Measurements from ENCODE around the gene GLCE. TPM values are rescaled to one million over a fixed set of nuclear protein-coding genes. Genes with fewer than 3 reads are reported as not detected.
"Not testable (repeated sequence)": the region's sequence is repeated elsewhere in the genome, so short reads cannot be mapped to it uniquely, and the experiment has no call there.

The GLCE gene
- total RNA-seq, 2 experiments from 2014 or later: 3.8 TPM

- ATAC-seq: no peak
- Mint-ChIP-seq H3K9me3 (ENCODE audit: low read depth) (no peaks in the 10 kb centered on the region), H3K4me1 (no peaks in the 10 kb centered on the region), H3K27me3 (peaks cover 63% of the 10 kb centered on the region), H3K36me3 (no peaks in the 10 kb centered on the region), H3K4me3 (no peak overlapping the region), H3K27ac (no peak overlapping the region)
- CTCF ChIA-PET: no interaction called here
- no peak for DNase-seq
Observed at GRCh38 chr15:69145149-69145693, 15.2 kb upstream of the GLCE start.

GRCh38 chr15:69145694-69146492, 14.5 kb upstream of the GLCE start:
- peaks cover 63% of the 10 kb centered on the region for H3K27me3 Mint-ChIP-seq
- ATAC-seq: no peak
- H3K4me3 Mint-ChIP-seq: no peak overlapping the region
- no peaks in the 10 kb centered on the region for H3K36me3 Mint-ChIP-seq
- H3K9me3 Mint-ChIP-seq (ENCODE audit: low read depth): no peaks in the 10 kb centered on the region
- DNase-seq: no peak
- CTCF ChIA-PET: no interaction called here
- no peaks in the 10 kb centered on the region for H3K4me1 Mint-ChIP-seq
- H3K27ac Mint-ChIP-seq: no peak overlapping the region

- DNase-seq (no peak), ATAC-seq (no peak)
- CTCF ChIA-PET: no interaction called here
- H3K4me3 Mint-ChIP-seq: no peak overlapping the region
- peaks cover 70% of the 10 kb centered on the region for H3K27me3 Mint-ChIP-seq
- no peaks in the 10 kb centered on the region for H3K36me3 Mint-ChIP-seq
- H3K9me3 Mint-ChIP-seq (ENCODE audit: low read depth): no peaks in the 10 kb centered on the region
- no peaks in the 10 kb centered on the region for H3K4me1 Mint-ChIP-seq
- no peak overlapping the region for H3K27ac Mint-ChIP-seq
Observed at GRCh38 chr15:69146724-69147435, 13.6 kb upstream of the GLCE start.

GRCh38 chr15:69148465-69148864, 12.0 kb upstream of the GLCE start:
- Mint-ChIP-seq H3K4me3 (no peak overlapping the region), H3K36me3 (no peaks in the 10 kb centered on the region), H3K27me3 (peaks cover 71% of the 10 kb centered on the region), H3K4me1 (no peaks in the 10 kb centered on the region), H3K9me3 (ENCODE audit: low read depth) (no peaks in the 10 kb centered on the region), H3K27ac (no peak overlapping the region)
- ATAC-seq: no peak
- CTCF ChIA-PET: no interaction called here
- DNase-seq: no peak

- Mint-ChIP-seq H3K27me3 (peaks cover 68% of the 10 kb centered on the region), H3K9me3 (ENCODE audit: low read depth) (no peaks in the 10 kb centered on the region), H3K36me3 (no peaks in the 10 kb centered on the region), H3K4me1 (no peaks in the 10 kb centered on the region), H3K4me3 (no peak overlapping the region), H3K27ac (no peak overlapping the region)
- ATAC-seq (no peak), DNase-seq (no peak)
- CTCF ChIA-PET: no interaction called here
Observed at GRCh38 chr15:69149163-69149562, 11.3 kb upstream of the GLCE start.

GRCh38 chr15:69149803-69150202, 10.6 kb upstream of the GLCE start:
- no peaks in the 10 kb centered on the region for H3K36me3 Mint-ChIP-seq
- peaks cover 74% of the 10 kb centered on the region for H3K27me3 Mint-ChIP-seq
- CTCF ChIA-PET: no interaction called here
- DNase-seq (no peak), ATAC-seq (no peak)
- no peak overlapping the region for H3K27ac Mint-ChIP-seq
- H3K4me3 Mint-ChIP-seq: no peak overlapping the region
- H3K9me3 Mint-ChIP-seq (ENCODE audit: low read depth): no peaks in the 10 kb centered on the region
- H3K4me1 Mint-ChIP-seq: no peaks in the 10 kb centered on the region

GRCh38 chr15:69150336-69150735, 10.1 kb upstream of the GLCE start:
- ATAC-seq: no peak
- CTCF ChIA-PET: no interaction called here
- no peak overlapping the region for H3K27ac Mint-ChIP-seq

GRCh38 chr15:69150841-69151240, 9.6 kb upstream of the GLCE start:
- no peak overlapping the region for H3K4me3 Mint-ChIP-seq
- no peaks in the 10 kb centered on the region for H3K9me3 Mint-ChIP-seq (ENCODE audit: low read depth)
- CTCF ChIA-PET: no interaction called here
- H3K36me3 Mint-ChIP-seq: no peaks in the 10 kb centered on the region
- no peaks in the 10 kb centered on the region for H3K4me1 Mint-ChIP-seq
- ATAC-seq (no peak), DNase-seq (no peak)
- H3K27ac Mint-ChIP-seq: no peak overlapping the region
- H3K27me3 Mint-ChIP-seq: peaks cover 77% of the 10 kb centered on the region

More at GRCh38 chr15:69150336-69150735, 10.1 kb upstream of the GLCE start:
- Mint-ChIP-seq H3K4me3 (no peak overlapping the region), H3K36me3 (no peaks in the 10 kb centered on the region), H3K9me3 (ENCODE audit: low read depth) (no peaks in the 10 kb centered on the region), H3K4me1 (no peaks in the 10 kb centered on the region), H3K27me3 (peaks cover 76% of the 10 kb centered on the region)
- DNase-seq: no peak

GRCh38 chr15:69153046-69153445, 7.4 kb upstream of the GLCE start:
- H3K9me3 Mint-ChIP-seq (ENCODE audit: low read depth): no peaks in the 10 kb centered on the region
- no peaks in the 10 kb centered on the region for H3K36me3 Mint-ChIP-seq
- no peaks in the 10 kb centered on the region for H3K4me1 Mint-ChIP-seq
- H3K4me3 Mint-ChIP-seq: no peak overlapping the region
- CTCF ChIA-PET: no interaction called here
- no peak overlapping the region for H3K27ac Mint-ChIP-seq
- no peak for ATAC-seq
- peaks cover 65% of the 10 kb centered on the region for H3K27me3 Mint-ChIP-seq
- no peak for DNase-seq

GRCh38 chr15:69153587-69153986, 6.8 kb upstream of the GLCE start:
- H3K36me3 Mint-ChIP-seq, H3K4me1 Mint-ChIP-seq: not testable (repeated sequence)
- H3K27me3 Mint-ChIP-seq: peaks cover 59% of the 10 kb centered on the region

GRCh38 chr15:69154078-69154477, 6.4 kb upstream of the GLCE start:
- DNase-seq (no peak), ATAC-seq (no peak)
- CTCF ChIA-PET: no interaction called here
- H3K27me3 Mint-ChIP-seq: peaks cover 57% of the 10 kb centered on the region
- H3K27ac Mint-ChIP-seq: no peak overlapping the region
- H3K9me3 Mint-ChIP-seq (ENCODE audit: low read depth): no peaks in the 10 kb centered on the region
- H3K36me3 Mint-ChIP-seq: no peaks in the 10 kb centered on the region
- H3K4me3 Mint-ChIP-seq: no peak overlapping the region
- H3K4me1 Mint-ChIP-seq: peaks cover under 1% of the 10 kb centered on the region

More at GRCh38 chr15:69153587-69153986, 6.8 kb upstream of the GLCE start:
- CTCF ChIA-PET; H3K4me3 Mint-ChIP-seq; ATAC-seq; H3K9me3 Mint-ChIP-seq (ENCODE audit: low read depth); DNase-seq; H3K27ac Mint-ChIP-seq: not testable (repeated sequence)

GRCh38 chr15:69154684-69155083, 5.8 kb upstream of the GLCE start:
- Mint-ChIP-seq H3K27me3 (peaks cover 53% of the 10 kb centered on the region), H3K36me3 (no peaks in the 10 kb centered on the region), H3K4me3 (no peak overlapping the region), H3K27ac (no peak overlapping the region), H3K4me1 (peaks cover 2% of the 10 kb centered on the region), H3K9me3 (ENCODE audit: low read depth) (no peaks in the 10 kb centered on the region)
- no peak for DNase-seq
- CTCF ChIA-PET: no interaction called here
- no peak for ATAC-seq

- CTCF ChIA-PET: interaction anchor here (1.2 kb wide), 1 partner anchor 8 kb away, joined by 3 read pairs; no protein-coding TSS in a partner anchor
- no peak for DNase-seq
- Mint-ChIP-seq H3K4me1 (peaks cover 11% of the 10 kb centered on the region), H3K27me3 (peaks cover 40% of the 10 kb centered on the region), H3K9me3 (ENCODE audit: low read depth) (no peaks in the 10 kb centered on the region), H3K4me3 (no peak overlapping the region), H3K27ac (no peak overlapping the region), H3K36me3 (no peaks in the 10 kb centered on the region)
- ATAC-seq: no peak
Observed at GRCh38 chr15:69156736-69157381, 3.6 kb upstream of the GLCE start.

All from activated CD8-positive, alpha-beta memory T cell treated with anti-CD3 and anti-CD28 coated beads, Interleukin-2, amount 10 ng/mL, durations not matched to agents 7 days and 5 days (primary cell).